A549 (cell line): ENCODE measurements around the gene LIPF. TPM values are rescaled to one million over a fixed set of nuclear protein-coding genes. Genes with fewer than 3 reads are reported as not detected.

ENCODE experiments used
- ATAC-seq, 2 experiments: fragments of 200-7000 bp in 1 of 2; fragments of >200 bp in 1 of 2; cut with Nextera tagmentation in 1 of 2; cut with Tn5 transposase in 1 of 2; 3 replicates each; pipeline versions ENCODE4 v1.8.0 to v1.9.1; 2018 to 2020; ENCODE audit warnings: mild to moderate bottlenecking in 1 of 2, moderate library complexity in 1 of 2
- CTCF ChIA-PET: fragments of 300-600 bp; sonication (Branson Sonifier 250); formaldehyde crosslinking; extraction: SDS; loops from one replicate; lab custom pipeline; 2021; ENCODE audit warnings: antibody characterized with exemption, inconsistent platforms; lab: Yijun Ruan, JAX
- POLR2A ChIA-PET: fragments of 350-600 bp; formaldehyde crosslinking; extraction: SDS; loops from one replicate; lab custom pipeline; 2021; ENCODE audit warnings: antibody characterized with exemption, inconsistent platforms; lab: Yijun Ruan, JAX
- DNase-seq, 2 experiments: peaks; one replicate each; pipeline versions ENCODE4 v3.0.0 to v3.0.0-alpha.2; 2011 to 2016; ENCODE audit warnings: low read depth in 1 of 2, low spot score in 1 of 2
- FAIRE-seq: peaks from 2 replicates; lab custom pipeline; 2011; peaks lifted over from hg19 to GRCh38; lab: Jason Lieb, UNC
- H3K27ac ChIP-seq, 2 experiments: fragments of >200 bp; sonication (Bioruptor Twin); formaldehyde crosslinking; 3 replicates each; pipeline ENCODE4 v1.5.1; 2016 to 2017
- H3K4me1 ChIP-seq: fragments of >200 bp; sonication (Bioruptor Twin); formaldehyde crosslinking; 3 replicates; pipeline ENCODE4 v1.6.1; 2016
- H3K4me2 ChIP-seq: fragments of >200 bp; sonication (Bioruptor Twin); formaldehyde crosslinking; 3 replicates; pipeline ENCODE4 v1.6.1; 2016
- H3K4me3 ChIP-seq: fragments of >200 bp; sonication (Bioruptor Twin); formaldehyde crosslinking; 3 replicates; pipeline ENCODE4 v1.5.1; 2016
- H3K9me3 ChIP-seq: fragments of >200 bp; sonication (Bioruptor Twin); formaldehyde crosslinking; 3 replicates; pipeline ENCODE4 v1.6.1; 2016
- BHLHE40 ChIP-seq: IDR thresholded peaks from 2 replicates; pipeline ENCODE4 v1.6.1; 2012; ENCODE audit warnings: low read depth, low read length, inconsistent platforms
- CBX2 ChIP-seq: fragments of 200-600 bp; sonication (generic); IDR thresholded peaks from 2 replicates; pipeline ENCODE4 v1.6.1; 2016; ENCODE audit warnings: low read depth, mild to moderate bottlenecking, borderline replicate concordance
- CEBPB ChIP-seq, 2 experiments: fragments of >200 bp in 1 of 2; sonication (Bioruptor Twin) in 1 of 2; formaldehyde crosslinking in 1 of 2; IDR thresholded peaks; 2 replicates each; pipeline ENCODE4 v1.6.1; 2012 to 2016
- CHD2 ChIP-seq: fragments of 150-350 bp; IDR thresholded peaks from 2 replicates; pipeline ENCODE4 v1.6.1; 2014; ENCODE audit warnings: low read length; ENCODE audit not compliant: partially characterized antibody
- CHD4 ChIP-seq: fragments of 200-600 bp; sonication (generic); IDR thresholded peaks from 2 replicates; pipeline ENCODE4 v1.6.1; 2016; ENCODE audit warnings: antibody characterized with exemption, mild to moderate bottlenecking, borderline replicate concordance
- EHF ChIP-seq: fragments of 250-450 bp; sonication (Bioruptor Pico); IDR thresholded peaks from 2 replicates; pipeline ENCODE4 v1.5.0; 2020; ENCODE audit warnings: mild to moderate bottlenecking
- FOXS1 ChIP-seq: fragments of 250-450 bp; sonication (Bioruptor Pico); IDR thresholded peaks from 2 replicates; pipeline ENCODE4 v1.5.0; 2020; ENCODE audit warnings: mild to moderate bottlenecking, moderate library complexity
- JUNB ChIP-seq: fragments of >200 bp; sonication (Bioruptor Twin); formaldehyde crosslinking; IDR thresholded peaks from 2 replicates; pipeline ENCODE4 v1.6.1; 2016
- NPAS2 ChIP-seq: fragments of 250-450 bp; sonication (Bioruptor Pico); IDR thresholded peaks from 2 replicates; pipeline ENCODE4 v1.8.0; 2022; ENCODE audit warnings: mild to moderate bottlenecking, moderate library complexity, borderline replicate concordance
- PHF8 ChIP-seq: fragments of 200-600 bp; sonication (generic); IDR thresholded peaks from 2 replicates; pipeline ENCODE4 v1.6.1; 2016; ENCODE audit warnings: low read depth, mild to moderate bottlenecking, antibody characterized with exemption, moderate library complexity, borderline replicate concordance
- RAD21 ChIP-seq, 2 experiments: fragments of >200 bp in 1 of 2; sonication (Bioruptor Twin) in 1 of 2; formaldehyde crosslinking in 1 of 2; IDR thresholded peaks in 1 of 2; conservative IDR thresholded peaks in 1 of 2; 2 replicates in 1 of 2; 3 replicates in 1 of 2; pipeline ENCODE4 v1.6.1; 2012 to 2018; ENCODE audit warnings: inconsistent platforms in 1 of 2
- RARB ChIP-seq: fragments of 250-450 bp; sonication (Bioruptor Pico); IDR thresholded peaks from 2 replicates; pipeline ENCODE4 v1.8.0; 2021; ENCODE audit warnings: mild to moderate bottlenecking, moderate library complexity
- RCOR1 ChIP-seq: fragments of 150-350 bp; IDR thresholded peaks from 2 replicates; pipeline ENCODE4 v1.6.1; 2014; ENCODE audit warnings: antibody characterized with exemption, low read length, low read depth
- SMC3 ChIP-seq: fragments of >200 bp; sonication (Bioruptor Twin); formaldehyde crosslinking; IDR thresholded peaks from 3 replicates; pipeline ENCODE4 v1.6.1; 2018; ENCODE audit warnings: inconsistent platforms
- SREBF2 ChIP-seq: fragments of 450-650 bp; IDR thresholded peaks from 2 replicates; pipeline ENCODE4 v1.6.1; 2014; ENCODE audit warnings: mild to moderate bottlenecking, moderate library complexity
- ZNF302 ChIP-seq: fragments of 250-450 bp; sonication (Bioruptor Pico); IDR thresholded peaks from 2 replicates; pipeline ENCODE4 v1.9.0; 2021; ENCODE audit warnings: inconsistent platforms, mild to moderate bottlenecking, moderate library complexity
- whole genome bisulfite sequencing: methylation state at CpG from one replicate; pipeline ENCODE4 v1.1.6; 2017; ENCODE audit errors: missing lambda C conversion rate; 5-methylcytosine and 5-hydroxymethylcytosine counted together
- polyA plus RNA-seq, 4 experiments: library from polyadenylated mRNA; depleted of rRNA in 3 of 4; stranded (reverse); fragments of >200 nt; fragmentation: RNase III in 1 of 4; extraction: RNeasy Plus Mini Kit Qiagen cat#74134 plus additional on column Dnase treatment in 1 of 4; gene quantifications; 2 replicates in 3 of 4; 3 replicates in 1 of 4; pipeline ENCODE4 v1.2.3, GENCODE V29; 2011 to 2017
- TF ChIP-seq, protein P1 (sequence below): fragments of >200 bp; sonication (Bioruptor Twin); formaldehyde crosslinking; IDR thresholded peaks from 3 replicates; pipeline ENCODE4 v1.5.1; 2016
- TF ChIP-seq, protein P2 (sequence below): IDR thresholded peaks from 2 replicates; pipeline ENCODE4 v1.6.1; 2012
- TF ChIP-seq, protein P3 (sequence below): fragments of >200 bp; sonication (Bioruptor Twin); formaldehyde crosslinking; IDR thresholded peaks from 3 replicates; pipeline ENCODE4 v1.6.1; 2016
- TF ChIP-seq, protein P4 (sequence below): fragments of 250-450 bp; sonication (Bioruptor Pico); IDR thresholded peaks from 2 replicates; pipeline ENCODE4 v1.5.0; 2020; ENCODE audit warnings: low read depth, mild to moderate bottlenecking, moderate library complexity
- TF ChIP-seq, protein P5 (sequence below): fragments of 250-450 bp; sonication (Bioruptor Pico); IDR thresholded peaks from 2 replicates; pipeline ENCODE4 v1.5.0; 2021; ENCODE audit warnings: mild to moderate bottlenecking, moderate library complexity, borderline replicate concordance

LIPF gene
- polyA plus RNA-seq, 2 of the 4 experiments (the other 2 are of a cell fraction): not detected

DNA sequence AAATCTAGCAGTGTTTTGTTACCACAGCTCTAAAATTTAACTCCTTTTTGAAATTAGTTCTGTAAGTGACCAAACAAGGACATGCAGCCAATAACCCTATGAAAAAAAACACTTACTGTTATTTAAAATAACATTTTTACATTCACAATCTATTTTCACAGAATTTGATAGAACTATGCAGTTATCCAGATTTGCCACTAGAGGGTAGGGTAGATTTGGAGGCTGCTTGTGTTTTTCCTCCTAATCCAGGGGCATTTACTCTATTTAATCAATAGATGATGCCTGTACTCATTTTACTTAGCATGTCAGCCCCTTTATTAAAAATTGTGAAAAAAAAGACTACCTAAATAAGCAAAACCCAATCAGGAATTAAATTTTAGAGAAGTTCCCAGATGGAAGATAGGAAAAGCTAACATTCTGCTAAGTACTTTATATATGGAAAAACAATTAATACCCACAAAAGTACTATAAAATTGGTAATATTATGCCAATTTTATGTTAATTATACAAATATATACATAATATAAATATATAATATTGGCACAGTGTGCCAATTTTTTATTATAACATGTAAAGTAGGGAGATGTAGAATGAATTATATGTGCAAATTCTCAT, 23.7 kb downstream of the LIPF start:
- ChIA-PET CTCF (interaction anchor here (0.5 to 4.9 kb wide), 17 partner anchors 9 to 123 kb away, joined by 3 to 45 read pairs (median 5); partner anchors contain the start of genes LIPK and RNLS), POLR2A (interaction anchor here (0.7 kb wide), 1 partner anchor 57 kb away, joined by 3 read pairs; no protein-coding TSS in a partner anchor)
- no peak for ATAC-seq
- H3K9me3 ChIP-seq: no peaks in the 10 kb centered on the region
- TF ChIP-seq, protein P1, sequence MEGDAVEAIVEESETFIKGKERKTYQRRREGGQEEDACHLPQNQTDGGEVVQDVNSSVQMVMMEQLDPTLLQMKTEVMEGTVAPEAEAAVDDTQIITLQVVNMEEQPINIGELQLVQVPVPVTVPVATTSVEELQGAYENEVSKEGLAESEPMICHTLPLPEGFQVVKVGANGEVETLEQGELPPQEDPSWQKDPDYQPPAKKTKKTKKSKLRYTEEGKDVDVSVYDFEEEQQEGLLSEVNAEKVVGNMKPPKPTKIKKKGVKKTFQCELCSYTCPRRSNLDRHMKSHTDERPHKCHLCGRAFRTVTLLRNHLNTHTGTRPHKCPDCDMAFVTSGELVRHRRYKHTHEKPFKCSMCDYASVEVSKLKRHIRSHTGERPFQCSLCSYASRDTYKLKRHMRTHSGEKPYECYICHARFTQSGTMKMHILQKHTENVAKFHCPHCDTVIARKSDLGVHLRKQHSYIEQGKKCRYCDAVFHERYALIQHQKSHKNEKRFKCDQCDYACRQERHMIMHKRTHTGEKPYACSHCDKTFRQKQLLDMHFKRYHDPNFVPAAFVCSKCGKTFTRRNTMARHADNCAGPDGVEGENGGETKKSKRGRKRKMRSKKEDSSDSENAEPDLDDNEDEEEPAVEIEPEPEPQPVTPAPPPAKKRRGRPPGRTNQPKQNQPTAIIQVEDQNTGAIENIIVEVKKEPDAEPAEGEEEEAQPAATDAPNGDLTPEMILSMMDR: peak; percentile 86
- TF ChIP-seq PHF8: no peak
- TF ChIP-seq SMC3: peak; percentile 73
- TF ChIP-seq RAD21 (conservative IDR thresholded peaks at IDR 0.05 in 1 of 2, IDR thresholded peaks at IDR 0.05 in 1 of 2): peak; percentile 79 to 82
- TF ChIP-seq CBX2: no peak
- H3K27ac ChIP-seq: peak overlapping the region in 1 of 2 experiments; percentile 37; a peak in 1 of 6 replicates
- no peak for FAIRE-seq
- peak; percentile 27 to 36 for DNase-seq
- no peak overlapping the region for H3K4me3 ChIP-seq
- peaks cover 23% of the 10 kb centered on the region for H3K4me1 ChIP-seq
- H3K4me2 ChIP-seq: no peak overlapping the region

DNA sequence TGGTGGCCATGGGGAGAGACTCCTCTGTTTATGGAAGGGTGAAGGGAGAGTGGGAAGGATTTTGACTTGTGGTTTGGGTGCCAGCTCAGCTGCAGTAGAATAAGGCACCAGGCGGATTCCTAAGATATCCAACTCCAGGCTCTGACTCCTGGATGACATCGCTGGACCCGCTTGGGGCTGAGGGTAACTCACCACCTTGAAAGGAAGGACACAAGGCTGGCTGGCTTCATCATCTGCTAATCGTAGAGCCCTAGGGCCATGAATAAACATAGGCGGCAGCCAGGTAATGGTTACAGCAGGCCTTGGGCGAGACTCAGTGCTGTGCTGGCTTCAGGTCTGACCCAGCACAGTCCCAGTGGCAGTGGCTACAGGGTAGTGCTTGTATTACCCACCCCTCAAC, 25.1 kb downstream of the LIPF start:
- 72% methylated on average over 6 of the region's 6 CpGs for WGBS
- H3K4me3 ChIP-seq: no peak overlapping the region
- TF ChIP-seq CBX2: no peak
- TF ChIP-seq, protein P2, sequence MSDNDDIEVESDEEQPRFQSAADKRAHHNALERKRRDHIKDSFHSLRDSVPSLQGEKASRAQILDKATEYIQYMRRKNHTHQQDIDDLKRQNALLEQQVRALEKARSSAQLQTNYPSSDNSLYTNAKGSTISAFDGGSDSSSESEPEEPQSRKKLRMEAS: no peak
- no peak for TF ChIP-seq ZNF302
- TF ChIP-seq JUNB: no peak
- no peak for TF ChIP-seq RAD21 (conservative IDR thresholded peaks at IDR 0.05 in 1 of 2, IDR thresholded peaks at IDR 0.05 in 1 of 2)
- no peak for TF ChIP-seq RCOR1
- TF ChIP-seq RARB (CRISPR knock-in tag): no peak
- TF ChIP-seq BHLHE40: no peak
- TF ChIP-seq EHF (CRISPR knock-in tag): no peak
- no peak for TF ChIP-seq CHD4
- TF ChIP-seq, protein P3, sequence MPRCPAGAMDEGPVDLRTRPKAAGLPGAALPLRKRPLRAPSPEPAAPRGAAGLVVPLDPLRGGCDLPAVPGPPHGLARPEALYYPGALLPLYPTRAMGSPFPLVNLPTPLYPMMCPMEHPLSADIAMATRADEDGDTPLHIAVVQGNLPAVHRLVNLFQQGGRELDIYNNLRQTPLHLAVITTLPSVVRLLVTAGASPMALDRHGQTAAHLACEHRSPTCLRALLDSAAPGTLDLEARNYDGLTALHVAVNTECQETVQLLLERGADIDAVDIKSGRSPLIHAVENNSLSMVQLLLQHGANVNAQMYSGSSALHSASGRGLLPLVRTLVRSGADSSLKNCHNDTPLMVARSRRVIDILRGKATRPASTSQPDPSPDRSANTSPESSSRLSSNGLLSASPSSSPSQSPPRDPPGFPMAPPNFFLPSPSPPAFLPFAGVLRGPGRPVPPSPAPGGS: no peak
- POLR2A ChIA-PET: no interaction called here
- FAIRE-seq (no peak), DNase-seq (peak in 1 of 2 experiments; percentile 24), ATAC-seq (peak; percentile 9 to 50; a peak in 3 of 6 replicates)
- no peaks in the 10 kb centered on the region for H3K9me3 ChIP-seq
- peak overlapping the region; percentile 31; the same call in 2 of the 3 replicates for H3K4me2 ChIP-seq
- H3K4me1 ChIP-seq: peaks cover 23% of the 10 kb centered on the region
- CTCF ChIA-PET: interaction anchor here (0.5 to 4.9 kb wide), 17 partner anchors 11 to 405 kb away, joined by 3 to 45 read pairs (median 4); partner anchors contain the start of genes LIPK, LIPM and RNLS
- H3K27ac ChIP-seq: peak overlapping the region; percentile 73

DNA sequence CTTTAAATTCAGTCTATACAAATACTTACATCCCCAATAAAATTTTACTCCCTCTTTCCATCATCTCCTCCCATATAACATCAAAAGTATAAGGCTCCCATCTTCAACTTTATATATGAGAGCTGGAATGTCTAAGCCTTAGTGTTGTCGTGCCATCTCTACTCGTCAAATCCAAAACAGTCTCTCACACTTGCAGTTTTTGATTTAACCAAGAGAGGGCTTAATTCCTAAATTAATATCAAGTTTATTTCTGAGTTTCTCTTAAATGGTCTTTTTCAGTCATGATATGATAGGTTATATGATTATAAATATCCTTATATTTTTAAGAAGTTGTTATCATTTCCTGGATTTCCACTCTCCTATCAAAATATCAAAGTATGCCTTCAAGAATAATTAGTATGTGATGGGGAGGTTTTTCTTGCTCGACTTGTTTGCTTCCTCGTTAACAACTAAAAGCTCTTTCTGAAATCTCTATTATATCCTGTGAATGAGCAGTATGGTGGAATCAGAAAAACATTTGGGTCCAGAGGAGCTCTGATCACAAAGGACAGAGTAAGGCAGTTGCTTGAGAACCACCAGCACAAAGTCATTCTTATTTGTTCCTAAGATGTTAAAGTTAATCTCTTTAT, 29.3 kb downstream of the LIPF start:
- no peak for ATAC-seq
- Histone ChIP-seq H3K4me3 (no peak overlapping the region), H3K4me1 (peaks cover 13% of the 10 kb centered on the region), H3K4me2 (no peak overlapping the region), H3K27ac (no peak overlapping the region), H3K9me3 (no peaks in the 10 kb centered on the region)
- DNase-seq: peak in 1 of 2 experiments; percentile 16
- FAIRE-seq: peak; percentile 70
- ChIA-PET CTCF (interaction anchor here (0.6 to 2.0 kb wide), 9 partner anchors 35 to 835 kb away, joined by 3 to 5 read pairs (median 4); no protein-coding TSS in a partner anchor), POLR2A (no interaction called here)
- WGBS: 57% methylated on average over 4 of the region's 4 CpGs
- TF ChIP-seq SMC3: peak; percentile 39; the same call in 2 of the 3 replicates
- TF ChIP-seq, protein P4, sequence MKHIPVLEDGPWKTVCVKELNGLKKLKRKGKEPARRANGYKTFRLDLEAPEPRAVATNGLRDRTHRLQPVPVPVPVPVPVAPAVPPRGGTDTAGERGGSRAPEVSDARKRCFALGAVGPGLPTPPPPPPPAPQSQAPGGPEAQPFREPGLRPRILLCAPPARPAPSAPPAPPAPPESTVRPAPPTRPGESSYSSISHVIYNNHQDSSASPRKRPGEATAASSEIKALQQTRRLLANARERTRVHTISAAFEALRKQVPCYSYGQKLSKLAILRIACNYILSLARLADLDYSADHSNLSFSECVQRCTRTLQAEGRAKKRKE (CRISPR knock-in tag): no peak
- no peak for TF ChIP-seq SREBF2
- no peak for TF ChIP-seq NPAS2
- TF ChIP-seq, protein P1: peak; percentile 41; the same call in 2 of the 3 replicates
- no peak for TF ChIP-seq PHF8
- no peak for TF ChIP-seq FOXS1 (CRISPR knock-in tag)
- no peak for TF ChIP-seq CHD2
- peak in 1 of 2 experiments; percentile 28; a peak in 2 of 5 replicates for TF ChIP-seq RAD21 (conservative IDR thresholded peaks at IDR 0.05 in 1 of 2, IDR thresholded peaks at IDR 0.05 in 1 of 2)
- TF ChIP-seq CEBPB (IDR thresholded peaks at IDR 0.05): no peak
- TF ChIP-seq, protein P5, sequence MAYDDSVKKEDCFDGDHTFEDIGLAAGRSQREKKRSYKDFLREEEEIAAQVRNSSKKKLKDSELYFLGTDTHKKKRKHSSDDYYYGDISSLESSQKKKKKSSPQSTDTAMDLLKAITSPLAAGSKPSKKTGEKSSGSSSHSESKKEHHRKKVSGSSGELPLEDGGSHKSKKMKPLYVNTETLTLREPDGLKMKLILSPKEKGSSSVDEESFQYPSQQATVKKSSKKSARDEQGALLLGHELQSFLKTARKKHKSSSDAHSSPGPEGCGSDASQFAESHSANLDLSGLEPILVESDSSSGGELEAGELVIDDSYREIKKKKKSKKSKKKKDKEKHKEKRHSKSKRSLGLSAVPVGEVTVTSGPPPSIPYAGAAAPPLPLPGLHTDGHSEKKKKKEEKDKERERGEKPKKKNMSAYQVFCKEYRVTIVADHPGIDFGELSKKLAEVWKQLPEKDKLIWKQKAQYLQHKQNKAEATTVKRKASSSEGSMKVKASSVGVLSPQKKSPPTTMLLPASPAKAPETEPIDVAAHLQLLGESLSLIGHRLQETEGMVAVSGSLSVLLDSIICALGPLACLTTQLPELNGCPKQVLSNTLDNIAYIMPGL (CRISPR knock-in tag): no peak
